OCI-LY7 (cell line): ENCODE results near the gene C3orf33. TPM values are rescaled to one million over a fixed set of nuclear protein-coding genes. Genes with fewer than 3 reads are reported as not detected.
"Not testable (repeated sequence)": the region's sequence is repeated elsewhere in the genome, so short reads cannot be mapped to it uniquely, and the experiment has no call there.

Source experiments
- BruUV-seq: library from RNA; stranded (reverse); fragments of 400-500 nt; replicated peaks from 2 replicates; lab custom pipeline; 2021; lab: Mats Ljungman, UMichigan
- CTCF ChIA-PET: fragments of 300-600 bp; sonication (Branson Sonifier 250); formaldehyde crosslinking; loops from one replicate; lab custom pipeline; 2022; ENCODE audit warnings: antibody characterized with exemption; ENCODE audit not compliant: unreplicated experiment; lab: Charles Lee
- POLR2A ChIA-PET: fragments of 300-600 bp; sonication (Branson Sonifier 250); formaldehyde crosslinking; loops from one replicate; lab custom pipeline; 2022; ENCODE audit warnings: antibody characterized with exemption; lab: Charles Lee
- DNase-seq: peaks from one replicate; pipeline ENCODE4 v3.0.0-alpha.2; 2015; ENCODE audit warnings: low spot score
- H2AFZ ChIP-seq: fragments of 200-600 bp; sonication (generic), shearing (Covaris generic); 2 replicates; pipeline ENCODE4 v1.6.1; 2014; ENCODE audit warnings: mild to moderate bottlenecking, antibody characterized with exemption, low read length, moderate library complexity
- H3K27ac ChIP-seq: fragments of 200-600 bp; sonication (generic); 2 replicates; pipeline ENCODE4 v1.5.1; 2014; ENCODE audit warnings: mixed run types, low read depth, mild to moderate bottlenecking, moderate library complexity, low read length, inconsistent platforms; ENCODE audit not compliant: poor library complexity, severe bottlenecking
- H3K36me3 ChIP-seq: fragments of 200-600 bp; sonication (generic); 2 replicates; pipeline ENCODE4 v1.6.1; 2014; ENCODE audit warnings: mild to moderate bottlenecking, antibody characterized with exemption, low read length, moderate library complexity, mixed read lengths; ENCODE audit not compliant: insufficient read depth
- H3K4me1 ChIP-seq: fragments of 200-600 bp; sonication (generic); 2 replicates; pipeline ENCODE4 v1.5.1; 2014; ENCODE audit warnings: mild to moderate bottlenecking, low read length; ENCODE audit not compliant: insufficient read depth, poor library complexity, severe bottlenecking
- H3K4me2 ChIP-seq: fragments of 200-600 bp; sonication (generic); 2 replicates; pipeline ENCODE4 v1.6.1; 2014; ENCODE audit warnings: mild to moderate bottlenecking, low read length
- H3K4me3 ChIP-seq: fragments of 200-600 bp; sonication (generic); 2 replicates; pipeline ENCODE4 v1.5.1; 2014; ENCODE audit warnings: mild to moderate bottlenecking, low read depth, low read length; ENCODE audit not compliant: poor library complexity, severe bottlenecking
- H3K79me2 ChIP-seq: fragments of 200-600 bp; sonication (generic); 2 replicates; pipeline ENCODE4 v1.6.1; 2016; ENCODE audit warnings: low read depth, mild to moderate bottlenecking, low read length, moderate library complexity, mixed read lengths; ENCODE audit not compliant: insufficient read depth
- H3K9me2 ChIP-seq: fragments of 200-600 bp; sonication (generic); 2 replicates; pipeline ENCODE4 v1.6.1; 2016; ENCODE audit warnings: mild to moderate bottlenecking, low read length, mixed read lengths; ENCODE audit not compliant: insufficient read depth
- H3K9me3 ChIP-seq: fragments of 200-600 bp; sonication (generic); 2 replicates; pipeline ENCODE4 v1.6.1; 2014; ENCODE audit warnings: mild to moderate bottlenecking, mixed run types, low read length, mixed read lengths
- H4K20me1 ChIP-seq: fragments of 200-600 bp; sonication (generic); 2 replicates; pipeline ENCODE4 v1.6.1; 2014; ENCODE audit warnings: mild to moderate bottlenecking, antibody characterized with exemption, low read length, moderate library complexity, mixed read lengths; ENCODE audit not compliant: insufficient read depth
- EZH2phosphoT487 ChIP-seq: fragments of 200-600 bp; sonication (generic); IDR thresholded peaks from 2 replicates; pipeline ENCODE4 v1.6.1; 2018; ENCODE audit warnings: low read depth, borderline replicate concordance, mild to moderate bottlenecking, mixed run types, antibody characterized with exemption, low read length, moderate library complexity, mixed read lengths
- intact Hi-C: fragments of 100-400 bp; cut with micrococcal nuclease; formaldehyde crosslinking; loops from one replicate; pipeline ENCODE4 v1.10.0; 2022; ENCODE audit not compliant: unreplicated experiment
- total RNA-seq, 2 experiments: library from RNA; depleted of rRNA in 1 of 2; stranded (reverse); fragments of >200 nt in 1 of 2; shearing (Covaris generic) in 1 of 2; gene quantifications; 2 replicates each; pipeline ENCODE4 v1.2.3, GENCODE V29; 2014 to 2022
- TF ChIP-seq, protein P1 (sequence below): fragments of 200-600 bp; sonication (generic); conservative IDR thresholded peaks from 2 replicates; pipeline ENCODE4 v1.5.1; 2014; ENCODE audit warnings: mild to moderate bottlenecking, antibody characterized with exemption, low read length, moderate library complexity, mixed read lengths

The C3orf33 gene
- total RNA-seq, 2 experiments from 2014 or later, result 0.38 to 0.40 TPM

- peak; percentile 43 for DNase-seq
- peak overlapping the region; percentile 43; the same call in 1 of the 2 replicates for H2AFZ ChIP-seq
- ChIA-PET CTCF (no interaction called here), POLR2A (interaction anchor here (0.9 to 2.2 kb wide), 12 partner anchors 10 to 1531 kb away, joined by 3 to 16 read pairs (median 4); partner anchors contain the start of gene SSR3)
- H3K9me3 ChIP-seq, result no peaks in the 10 kb centered on the region
- no peaks in the 10 kb centered on the region for H3K9me2 ChIP-seq
- H3K4me1 ChIP-seq, result peaks cover 24% of the 10 kb centered on the region
- peak overlapping the region; percentile 98 for H3K4me3 ChIP-seq
- TF ChIP-seq, protein P1, sequence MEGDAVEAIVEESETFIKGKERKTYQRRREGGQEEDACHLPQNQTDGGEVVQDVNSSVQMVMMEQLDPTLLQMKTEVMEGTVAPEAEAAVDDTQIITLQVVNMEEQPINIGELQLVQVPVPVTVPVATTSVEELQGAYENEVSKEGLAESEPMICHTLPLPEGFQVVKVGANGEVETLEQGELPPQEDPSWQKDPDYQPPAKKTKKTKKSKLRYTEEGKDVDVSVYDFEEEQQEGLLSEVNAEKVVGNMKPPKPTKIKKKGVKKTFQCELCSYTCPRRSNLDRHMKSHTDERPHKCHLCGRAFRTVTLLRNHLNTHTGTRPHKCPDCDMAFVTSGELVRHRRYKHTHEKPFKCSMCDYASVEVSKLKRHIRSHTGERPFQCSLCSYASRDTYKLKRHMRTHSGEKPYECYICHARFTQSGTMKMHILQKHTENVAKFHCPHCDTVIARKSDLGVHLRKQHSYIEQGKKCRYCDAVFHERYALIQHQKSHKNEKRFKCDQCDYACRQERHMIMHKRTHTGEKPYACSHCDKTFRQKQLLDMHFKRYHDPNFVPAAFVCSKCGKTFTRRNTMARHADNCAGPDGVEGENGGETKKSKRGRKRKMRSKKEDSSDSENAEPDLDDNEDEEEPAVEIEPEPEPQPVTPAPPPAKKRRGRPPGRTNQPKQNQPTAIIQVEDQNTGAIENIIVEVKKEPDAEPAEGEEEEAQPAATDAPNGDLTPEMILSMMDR, result no peak
- no peak for TF ChIP-seq EZH2phosphoT487
- intact Hi-C loops, result loop anchor here (1.0 to 10.0 kb wide), 5 partner anchors 17 to 1529 kb away; partner anchors contain the start of genes C3orf33, DHX36, GMPS and TIPARP
- peaks cover 20% of the 10 kb centered on the region; the same call in 1 of the 2 replicates for H3K36me3 ChIP-seq
- peak overlapping the region; percentile 99 for H3K4me2 ChIP-seq
- peaks cover 52% of the 10 kb centered on the region for H3K79me2 ChIP-seq
- peak overlapping the region; percentile 60 for H3K27ac ChIP-seq
- BruUV-seq, result no TSS peak
- peaks cover 18% of the 10 kb centered on the region; the same call in 1 of the 2 replicates for H4K20me1 ChIP-seq
These were observed 47.4 kb upstream of the C3orf33 start for GRCh38 chr3:155853214-155854140.

DNA sequence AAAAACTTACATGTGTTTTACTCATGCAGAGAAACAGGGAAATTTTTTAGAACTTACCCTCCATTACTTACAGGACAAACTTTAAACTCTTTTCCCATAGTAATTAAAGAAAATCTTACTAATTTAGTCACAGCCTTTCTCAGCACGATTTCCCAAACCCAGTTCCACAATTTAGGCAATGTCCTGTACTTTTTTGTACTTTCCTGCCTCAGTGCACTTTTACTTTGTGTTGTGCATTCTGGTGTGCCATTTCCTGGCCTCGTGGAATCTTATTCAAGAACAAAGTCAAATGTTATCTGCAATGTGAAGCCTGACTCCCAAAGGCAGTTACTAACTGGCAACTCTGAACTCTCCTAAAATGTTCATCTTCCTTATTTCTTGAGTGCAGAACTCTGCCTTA, 46.3 kb upstream of the C3orf33 start:
- Histone ChIP-seq H3K27ac (no peak overlapping the region), H4K20me1 (peaks cover 18% of the 10 kb centered on the region; the same call in 1 of the 2 replicates), H3K4me1 (peaks cover 24% of the 10 kb centered on the region), H3K79me2 (peaks cover 60% of the 10 kb centered on the region), H3K36me3 (peaks cover 28% of the 10 kb centered on the region; the same call in 1 of the 2 replicates), H3K4me3 (peak overlapping the region; percentile 98), H2AFZ (no peak overlapping the region), H3K4me2 (peak overlapping the region; percentile 99), H3K9me3 (no peaks in the 10 kb centered on the region), H3K9me2 (no peaks in the 10 kb centered on the region)
- no peak for TF ChIP-seq EZH2phosphoT487
- TF ChIP-seq, protein P1, result no peak
- intact Hi-C loops, result loop anchor here (10.0 kb wide), 3 partner anchors 822 to 1528 kb away; partner anchors contain the start of genes DHX36 and TIPARP
- no TSS peak for BruUV-seq
- CTCF ChIA-PET, result no interaction called here
- POLR2A ChIA-PET, result interaction anchor here (1.2 to 2.2 kb wide), 3 partner anchors 11 to 27 kb away, joined by 7 to 16 read pairs (median 10); no protein-coding TSS in a partner anchor
- DNase-seq, result no peak

DNA sequence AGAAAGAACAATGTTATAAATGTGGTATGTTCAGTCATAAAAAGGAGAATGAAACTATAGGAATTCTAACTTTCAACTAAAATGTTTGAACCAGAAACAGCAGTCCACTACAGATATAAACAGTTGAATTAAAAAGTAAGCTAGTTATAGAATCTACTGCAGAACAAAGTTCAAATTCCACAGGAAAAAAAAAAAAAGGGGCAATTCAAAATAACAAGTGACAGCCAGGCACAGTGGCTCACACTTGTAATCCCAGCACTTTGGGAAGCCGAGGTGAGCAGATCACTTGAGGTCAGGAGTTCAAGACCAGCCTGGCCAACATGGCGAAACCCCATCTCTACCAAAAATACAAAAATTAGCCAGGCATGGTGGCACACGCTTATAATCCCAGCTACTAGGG, 43.3 kb upstream of the C3orf33 start:
- H3K9me3 ChIP-seq, BruUV-seq, CTCF ChIA-PET, DNase-seq, intact Hi-C loops, H3K4me3 ChIP-seq, H2AFZ ChIP-seq, H3K27ac ChIP-seq, H3K9me2 ChIP-seq: not testable (repeated sequence)
- Histone ChIP-seq H3K79me2 (peaks cover 83% of the 10 kb centered on the region), H3K4me2 (0 out of 2 replicates have a peak overlapping the region, but pooled peaks have one; percentile 5), H3K36me3 (peaks cover 32% of the 10 kb centered on the region; the same call in 1 of the 2 replicates), H3K4me1 (peaks cover 17% of the 10 kb centered on the region), H4K20me1 (peaks cover 18% of the 10 kb centered on the region)
- POLR2A ChIA-PET, result interaction anchor here (0.7 to 1.2 kb wide), 4 partner anchors 9 to 965 kb away, joined by 3 to 5 read pairs (median 4); no protein-coding TSS in a partner anchor
